Measurements from ENCODE around the gene NPVF. TPM values are rescaled to one million over a fixed set of nuclear protein-coding genes. Genes with fewer than 3 reads are reported as not detected.

NPVF gene
- total and polyA plus RNA-seq, 2 of the 8 experiments (the other 6 are each of a cell fraction or from before 2014, with no cell fraction given): not detected

- no peak overlapping the region for H3K4me3 ChIP-seq (ENCODE audit: extremely low read depth in 1 of 4, insufficient read depth in 2 of 4, low read depth in 3 of 4, low read length in 4 of 4)
- peaks cover 0 to 1% (median 0%) of the 10 kb centered on the region in 4 experiments; a peak in 1 of 7 replicates for H3K4me1 ChIP-seq (replicated peaks in 1 of 4; ENCODE audit: control insufficient read depth in 3 of 4, insufficient read depth in 4 of 4, low read length in 3 of 4)
- no peak overlapping the region for H4K5ac ChIP-seq (ENCODE audit: insufficient read length, low read depth, low read length)
- no peaks in the 10 kb centered on the region for H4K20me1 ChIP-seq (replicated peaks in 1 of 2; ENCODE audit: control insufficient read depth in 1 of 2, insufficient read depth in 2 of 2, low read length in 2 of 2)
- no peak overlapping the region for H2BK120ac ChIP-seq (replicated peaks; ENCODE audit: low read depth, low read length)
- H3K79me1 ChIP-seq (ENCODE audit: low read depth, low read length): no peaks in the 10 kb centered on the region
- no peak for TF ChIP-seq CTCF (IDR thresholded peaks at IDR 0.05; ENCODE audit: control extremely low read depth in 1 of 3, insufficient read depth in 1 of 3, low read depth in 1 of 3, low read length in 3 of 3)
- H4K91ac ChIP-seq (replicated peaks; ENCODE audit: insufficient read length, low read length): no peak overlapping the region
- H3K14ac ChIP-seq (ENCODE audit: insufficient read length): no peak overlapping the region
- no peak overlapping the region for H3K4me2 ChIP-seq (ENCODE audit: insufficient read depth in 1 of 2, low read depth in 2 of 2, low read length in 2 of 2)
- H2BK15ac ChIP-seq (ENCODE audit: low read length): no peak overlapping the region
- no peak overlapping the region for H3K4ac ChIP-seq (replicated peaks; ENCODE audit: insufficient read length, low read depth, low read length)
- H3K27me3 ChIP-seq (replicated peaks in 1 of 4; ENCODE audit: control insufficient read depth in 3 of 4, extremely low read depth in 1 of 4, insufficient read depth in 3 of 4, low read length in 3 of 4): peaks cover 0 to 1% (median 0%) of the 10 kb centered on the region in 4 experiments; a peak in 2 of 7 replicates
- no peak overlapping the region for H3K56ac ChIP-seq (replicated peaks; ENCODE audit: insufficient read length, low read depth, low read length)
- H3K9ac ChIP-seq (replicated peaks in 1 of 4; ENCODE audit: extremely low read depth in 1 of 4, low read depth in 3 of 4, low read length in 3 of 4): no peak overlapping the region
- no peak overlapping the region for H3K27ac ChIP-seq (ENCODE audit: low read depth, low read length)
- H4K8ac ChIP-seq (ENCODE audit: extremely low read depth, insufficient read depth, low read length): no peak overlapping the region
- H2BK5ac ChIP-seq (ENCODE audit: low read depth, low read length): no peak overlapping the region
- FAIRE-seq: no peak
- ChIA-PET POLR2A (ENCODE audit: partially characterized antibody) (interaction anchor here (0.7 kb wide), 1 partner anchor 102 kb away, joined by 4 read pairs; no protein-coding TSS in a partner anchor), CTCF (ENCODE audit: partially characterized antibody) (no interaction called here)
- H3K36me3 ChIP-seq (ENCODE audit: control insufficient read depth in 2 of 4, insufficient read depth in 4 of 4, low read length in 3 of 4): no peaks in the 10 kb centered on the region
- no peaks in the 10 kb centered on the region; the same call in 1 of the 2 replicates for H3K23me2 ChIP-seq (ENCODE audit: low read depth, low read length)
- no peaks in the 10 kb centered on the region for H3K79me2 ChIP-seq (ENCODE audit: control insufficient read depth in 1 of 2, insufficient read depth in 2 of 2, low read length in 2 of 2)
- no peak overlapping the region for H2BK12ac ChIP-seq (ENCODE audit: low read depth, low read length)
- H2AK5ac ChIP-seq (ENCODE audit: low read depth, low read length): no peak overlapping the region
- no peak overlapping the region for H3K23ac ChIP-seq (ENCODE audit: insufficient read length)
- no peaks in the 10 kb centered on the region for H3K9me3 ChIP-seq (ENCODE audit: insufficient read depth in 2 of 2, low read depth in 1 of 2, low read length in 1 of 2)
- no peak overlapping the region for H3K18ac ChIP-seq (ENCODE audit: extremely low read depth, low read length)
- 94% methylated on average over 2 of the region's 2 CpGs; no CpG with 5 or more reads in 1 of the 2 experiments for WGBS, 2 experiments (ENCODE audit: extremely low coverage in 1 of 2, insufficient coverage in 1 of 2, insufficient read length in 1 of 2, insufficient replicate concordance in 2 of 2, low coverage in 1 of 2, low lambda C conversion rate in 2 of 2, missing lambda C conversion rate in 1 of 2)
- DNase-seq (ENCODE audit: low read depth in 1 of 2, low spot score in 2 of 2): no peak
- H2AFZ ChIP-seq (ENCODE audit: low read length): no peak overlapping the region
- no peak overlapping the region for H2BK20ac ChIP-seq (ENCODE audit: low read length)
Observed at GRCh38 chr7:25221009-25221408, 7.3 kb downstream of the NPVF start.

Measured in H1 (cell line).